Epidermal melanocyte (primary cell): ENCODE results near the gene TNN.

Source experiments
- DNase-seq: peaks from one replicate; pipeline ENCODE4 v3.0.0; 2011; ENCODE audit warnings: low spot score; ENCODE audit not compliant: insufficient read length

The TNN gene

GRCh38 chr1:175176246-175176645 is 108.6 kb downstream of the TNN start:
- no peak for DNase-seq

GRCh38 chr1:175178056-175178455 is 110.4 kb downstream of the TNN start:
- DNase-seq, result no peak

- DNase-seq, result no peak
These were observed 110.8 kb downstream of the TNN start for GRCh38 chr1:175178456-175178855.

DNA sequence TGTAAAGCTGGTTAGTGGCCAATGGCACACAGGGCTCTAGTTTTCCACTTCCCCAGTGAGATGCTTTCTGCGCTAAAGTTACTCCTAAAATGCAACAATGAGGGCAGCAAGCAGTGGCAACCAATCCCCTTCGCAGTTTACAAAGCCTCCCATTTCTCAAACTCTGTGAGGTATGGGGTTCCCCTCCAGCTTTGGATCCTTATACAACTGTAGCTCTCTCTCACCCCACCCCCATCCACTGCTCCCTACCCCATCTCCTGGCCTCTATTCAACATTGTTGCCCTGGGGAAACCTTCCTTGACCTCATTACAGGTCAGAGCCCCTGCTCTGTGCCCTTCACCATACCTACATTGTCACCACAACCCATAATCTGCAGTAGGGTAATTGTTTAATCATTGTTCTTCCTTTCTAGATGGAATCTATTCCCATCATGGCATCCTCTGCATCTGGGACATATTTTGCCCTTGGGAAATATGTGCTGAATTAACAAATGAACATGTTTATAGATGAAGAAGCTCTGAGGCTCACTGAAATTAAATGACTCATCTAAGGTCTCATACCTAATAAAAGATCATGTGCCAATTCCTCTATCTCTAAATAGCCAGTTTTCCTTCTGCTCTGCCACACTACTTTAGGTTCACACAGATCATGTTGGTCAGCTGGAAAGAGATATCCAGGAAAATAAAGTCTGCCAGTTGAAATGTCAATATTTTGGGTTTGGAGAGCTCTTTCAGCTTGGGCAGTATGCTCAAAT is 112.4 kb downstream of the TNN start:
- no peak for DNase-seq

GRCh38 chr1:175182201-175182746 is 114.6 kb downstream of the TNN start:
- DNase-seq, result no peak

- DNase-seq, result no peak
These were observed 116.0 kb downstream of the TNN start for GRCh38 chr1:175183586-175183985.

DNA sequence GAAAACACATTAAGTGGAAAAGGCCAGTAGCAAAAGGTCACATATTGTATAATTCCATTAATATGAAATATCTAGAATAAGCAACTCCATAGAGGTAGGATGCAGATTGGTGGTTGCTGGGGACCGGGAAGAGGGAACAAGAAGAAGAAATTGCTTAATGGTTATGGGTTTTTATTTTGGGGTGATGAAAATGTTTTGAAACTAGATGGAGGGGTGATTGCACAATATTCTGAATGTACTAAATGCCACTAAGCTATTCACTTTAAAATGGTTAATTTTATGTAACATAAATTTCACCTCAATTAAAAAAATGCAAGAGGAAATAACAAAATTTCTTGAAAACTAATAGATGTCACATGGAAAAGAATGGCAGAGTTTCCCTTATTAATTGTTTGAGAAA is 118.3 kb downstream of the TNN start:
- no peak for DNase-seq

DNA sequence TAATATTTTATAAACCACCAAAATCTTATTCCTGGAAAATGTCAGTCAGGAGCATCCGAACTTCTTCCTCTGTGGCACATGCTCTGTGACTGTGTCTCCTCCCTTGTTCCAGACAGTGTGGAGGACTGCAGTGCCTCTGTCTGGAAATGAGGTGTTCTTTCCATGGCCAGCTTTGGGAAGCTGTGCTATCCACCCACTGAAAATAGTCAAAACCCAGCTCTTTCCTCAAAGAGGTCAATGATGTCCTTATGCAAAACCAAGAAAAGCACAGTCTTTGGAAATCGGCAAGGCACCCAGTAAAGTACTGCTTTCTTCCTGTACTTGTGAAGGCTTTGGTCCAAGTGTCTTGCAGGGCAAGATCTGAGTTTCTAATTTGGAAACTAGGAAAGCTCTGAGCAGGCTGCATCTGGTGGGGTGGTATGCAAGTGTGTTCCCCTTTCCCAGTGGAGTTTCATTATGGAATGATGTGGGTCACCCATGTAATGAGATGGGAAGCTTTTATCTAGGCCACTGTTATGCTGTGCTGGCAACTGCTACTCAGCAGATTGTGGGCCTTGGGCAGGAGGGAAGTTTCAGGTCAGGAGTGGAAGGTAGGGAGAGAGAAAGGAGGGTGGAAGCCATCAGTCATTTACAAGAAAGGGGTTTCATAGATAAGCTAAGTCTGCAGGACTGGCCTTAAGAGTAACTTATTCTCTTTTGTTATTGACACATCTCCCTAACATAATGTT is 119.0 kb downstream of the TNN start:
- no peak for DNase-seq

GRCh38 chr1:175188936-175189335 is 121.3 kb downstream of the TNN start:
- DNase-seq, result no peak

GRCh38 chr1:175191659-175192058 is 124.0 kb downstream of the TNN start:
- DNase-seq, result no peak

DNA sequence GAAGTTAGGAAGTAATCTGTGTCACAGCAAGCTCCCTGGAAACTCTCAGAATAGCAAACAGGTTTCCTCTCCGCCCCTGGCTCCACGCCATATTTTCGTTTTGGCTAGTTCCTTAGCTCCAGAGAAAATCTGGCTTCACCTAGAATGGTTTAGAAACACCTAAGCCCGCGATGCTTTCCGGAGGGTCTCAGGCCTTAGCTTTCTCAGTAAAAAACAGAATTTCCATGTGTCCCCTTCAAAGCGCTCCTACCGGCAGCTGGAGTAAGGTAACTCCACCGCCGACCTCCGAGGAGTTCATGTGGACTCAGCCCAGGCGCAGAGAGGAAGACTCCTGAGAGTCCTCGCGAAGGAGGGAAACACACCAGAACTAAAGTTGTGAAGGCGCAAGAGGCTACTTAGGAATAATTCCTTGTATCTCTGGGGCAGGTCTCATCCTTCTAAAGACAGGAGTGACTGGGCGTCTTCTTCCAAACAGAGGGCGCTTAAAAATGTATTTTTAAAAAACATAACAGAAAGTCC is 124.5 kb downstream of the TNN start:
- no peak for DNase-seq

GRCh38 chr1:175192630-175193526 is 125.2 kb downstream of the TNN start, which contains the start of gene KIAA0040:
TSS of gene KIAA0040 (minus strand) at chr1:175192776. CDS start at chr1:175161013, 31,763 bp downstream.
- DNase-seq, result no peak

- no peak for DNase-seq
These were observed 125.9 kb downstream of the TNN start for GRCh38 chr1:175193527-175193910.

- no peak for DNase-seq
These were observed 127.6 kb downstream of the TNN start for GRCh38 chr1:175195281-175195680.

DNA sequence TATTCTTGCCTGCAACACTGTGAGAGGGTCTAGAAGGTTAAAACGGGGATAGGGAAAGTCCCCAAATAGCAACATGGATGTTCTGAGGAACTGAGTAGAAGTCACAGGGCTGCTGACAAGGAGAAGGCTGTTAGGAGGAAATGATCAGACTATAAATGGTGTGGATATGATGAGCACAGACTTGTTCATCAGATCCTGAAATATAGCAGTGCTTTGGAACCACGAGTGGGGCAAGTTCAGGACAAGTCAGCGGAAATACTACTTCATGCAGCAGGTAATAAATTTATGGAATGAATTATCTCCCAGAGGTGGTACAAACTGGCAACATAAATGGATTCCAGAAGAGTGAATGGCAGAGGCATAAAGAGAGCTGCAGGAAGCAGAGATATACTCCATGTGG is 128.2 kb downstream of the TNN start:
- no peak for DNase-seq

DNA sequence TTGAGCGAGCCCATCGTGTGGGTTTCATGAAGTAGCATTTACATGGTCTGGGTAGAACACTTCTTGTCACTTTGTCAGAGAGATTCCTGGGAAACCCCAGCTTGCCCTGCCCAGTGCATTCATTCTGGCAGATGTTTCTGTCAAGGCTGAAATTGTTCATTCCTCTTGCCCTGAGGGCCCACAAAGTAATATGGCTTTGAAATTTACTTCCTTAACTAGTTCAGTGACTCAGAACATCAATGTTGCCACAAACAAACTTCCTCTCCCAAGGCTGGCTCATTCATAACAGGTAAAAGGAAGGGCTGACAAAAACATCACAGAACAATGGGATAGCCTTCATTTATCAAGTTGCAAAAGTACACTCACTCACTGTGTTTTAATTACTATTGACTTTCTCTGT is 129.9 kb downstream of the TNN start:
- DNase-seq, result no peak
